ENCODE results near the gene GPC3.

GRCh38 chrX:133869270-133869669, 116.1 kb downstream of the GPC3 start:
- no peak for TF ChIP-seq ZNF214 (tag by site-specific recombination; IDR thresholded peaks at IDR 0.05; ENCODE audit: borderline replicate concordance)
- TF ChIP-seq CTCF (tag by site-specific recombination; IDR thresholded peaks at IDR 0.05): no peak
- no peak for TF ChIP-seq ZNF510 (tag by site-specific recombination; IDR thresholded peaks at IDR 0.05; ENCODE audit: insufficient replicate concordance)
- TF ChIP-seq PRDM10 (tag by site-specific recombination; IDR thresholded peaks at IDR 0.05): no peak
- no peak for TF ChIP-seq ZNF670 (tag by site-specific recombination; IDR thresholded peaks at IDR 0.05; ENCODE audit: low read depth)
- TF ChIP-seq, protein P1, sequence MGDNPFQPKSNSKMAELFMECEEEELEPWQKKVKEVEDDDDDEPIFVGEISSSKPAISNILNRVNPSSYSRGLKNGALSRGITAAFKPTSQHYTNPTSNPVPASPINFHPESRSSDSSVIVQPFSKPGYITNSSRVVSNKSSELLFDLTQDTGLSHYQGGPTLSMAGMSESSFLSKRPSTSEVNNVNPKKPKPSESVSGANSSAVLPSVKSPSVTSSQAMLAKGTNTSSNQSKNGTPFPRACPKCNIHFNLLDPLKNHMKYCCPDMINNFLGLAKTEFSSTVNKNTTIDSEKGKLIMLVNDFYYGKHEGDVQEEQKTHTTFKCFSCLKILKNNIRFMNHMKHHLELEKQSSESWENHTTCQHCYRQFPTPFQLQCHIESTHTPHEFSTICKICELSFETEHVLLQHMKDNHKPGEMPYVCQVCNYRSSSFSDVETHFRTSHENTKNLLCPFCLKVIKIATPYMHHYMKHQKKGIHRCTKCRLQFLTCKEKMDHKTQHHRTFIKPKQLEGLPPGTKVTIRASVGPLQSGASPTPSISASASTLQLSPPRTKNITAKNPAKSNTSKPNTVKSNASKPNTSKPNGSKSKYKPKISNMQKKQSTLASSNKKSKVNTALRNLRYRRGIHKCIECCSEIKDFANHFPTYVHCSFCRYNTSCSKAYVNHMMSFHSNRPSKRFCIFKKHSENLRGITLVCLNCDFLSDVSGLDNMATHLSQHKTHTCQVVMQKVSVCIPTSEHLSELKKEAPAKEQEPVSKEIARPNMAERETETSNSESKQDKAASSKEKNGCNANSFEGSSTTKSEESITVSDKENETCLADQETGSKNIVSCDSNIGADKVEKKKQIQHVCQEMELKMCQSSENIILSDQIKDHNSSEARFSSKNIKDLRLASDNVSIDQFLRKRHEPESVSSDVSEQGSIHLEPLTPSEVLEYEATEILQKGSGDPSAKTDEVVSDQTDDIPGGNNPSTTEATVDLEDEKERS (tag by site-specific recombination; IDR thresholded peaks at IDR 0.05): no peak
- no peak for TF ChIP-seq ZNF561 (tag by site-specific recombination; IDR thresholded peaks at IDR 0.05; ENCODE audit: borderline replicate concordance)
- TF ChIP-seq REPIN1 (tag by site-specific recombination; IDR thresholded peaks at IDR 0.05; ENCODE audit: low read depth): no peak
- no peak for TF ChIP-seq MZF1 (tag by site-specific recombination; IDR thresholded peaks at IDR 0.05; ENCODE audit: borderline replicate concordance)
- no peak for TF ChIP-seq GLI2 (tag by site-specific recombination; IDR thresholded peaks at IDR 0.05; ENCODE audit: borderline replicate concordance, low read depth)
- no peak for TF ChIP-seq ZNF324 (tag by site-specific recombination; IDR thresholded peaks at IDR 0.05)
- TF ChIP-seq, protein P2, sequence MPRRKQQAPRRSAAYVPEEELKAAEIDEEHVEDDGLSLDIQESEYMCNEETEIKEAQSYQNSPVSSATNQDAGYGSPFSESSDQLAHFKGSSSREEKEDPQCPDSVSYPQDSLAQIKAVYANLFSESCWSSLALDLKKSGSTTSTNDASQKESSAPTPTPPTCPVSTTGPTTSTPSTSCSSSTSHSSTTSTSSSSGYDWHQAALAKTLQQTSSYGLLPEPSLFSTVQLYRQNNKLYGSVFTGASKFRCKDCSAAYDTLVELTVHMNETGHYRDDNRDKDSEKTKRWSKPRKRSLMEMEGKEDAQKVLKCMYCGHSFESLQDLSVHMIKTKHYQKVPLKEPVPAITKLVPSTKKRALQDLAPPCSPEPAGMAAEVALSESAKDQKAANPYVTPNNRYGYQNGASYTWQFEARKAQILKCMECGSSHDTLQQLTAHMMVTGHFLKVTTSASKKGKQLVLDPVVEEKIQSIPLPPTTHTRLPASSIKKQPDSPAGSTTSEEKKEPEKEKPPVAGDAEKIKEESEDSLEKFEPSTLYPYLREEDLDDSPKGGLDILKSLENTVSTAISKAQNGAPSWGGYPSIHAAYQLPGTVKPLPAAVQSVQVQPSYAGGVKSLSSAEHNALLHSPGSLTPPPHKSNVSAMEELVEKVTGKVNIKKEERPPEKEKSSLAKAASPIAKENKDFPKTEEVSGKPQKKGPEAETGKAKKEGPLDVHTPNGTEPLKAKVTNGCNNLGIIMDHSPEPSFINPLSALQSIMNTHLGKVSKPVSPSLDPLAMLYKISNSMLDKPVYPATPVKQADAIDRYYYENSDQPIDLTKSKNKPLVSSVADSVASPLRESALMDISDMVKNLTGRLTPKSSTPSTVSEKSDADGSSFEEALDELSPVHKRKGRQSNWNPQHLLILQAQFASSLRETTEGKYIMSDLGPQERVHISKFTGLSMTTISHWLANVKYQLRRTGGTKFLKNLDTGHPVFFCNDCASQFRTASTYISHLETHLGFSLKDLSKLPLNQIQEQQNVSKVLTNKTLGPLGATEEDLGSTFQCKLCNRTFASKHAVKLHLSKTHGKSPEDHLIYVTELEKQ (tag by site-specific recombination; IDR thresholded peaks at IDR 0.05; ENCODE audit: borderline replicate concordance): no peak
- no peak for TF ChIP-seq ZBTB26 (tag by site-specific recombination; optimal IDR thresholded peaks at IDR 0.05)
- no peak for TF ChIP-seq ZNF677 (tag by site-specific recombination; IDR thresholded peaks at IDR 0.05)

Data from HEK293 (cell line).